BJ (cell line): ENCODE results near the gene C5. TPM values are rescaled to one million over a fixed set of nuclear protein-coding genes. Genes with fewer than 3 reads are reported as not detected.

ENCODE experiments used
- CTCF ChIA-PET: fragments of 350-600 bp; formaldehyde crosslinking; extraction: SDS; loops from one replicate; lab custom pipeline; 2021; ENCODE audit warnings: antibody characterized with exemption, inconsistent platforms; lab: Yijun Ruan, JAX
- POLR2A ChIA-PET: fragments of 300-600 bp; sonication (Branson Sonifier 250); formaldehyde crosslinking; extraction: SDS; loops from one replicate; lab custom pipeline; 2021; ENCODE audit warnings: antibody characterized with exemption; lab: Charles Lee
- DNase-seq: peaks from one replicate; pipeline ENCODE4 v3.0.0-alpha.2; 2011; ENCODE audit warnings: low read depth
- H3K27me3 ChIP-seq: 2 replicates; pipeline ENCODE4 v1.6.0; 2011; ENCODE audit warnings: low read length; ENCODE audit not compliant: control insufficient read depth, insufficient read depth
- H3K36me3 ChIP-seq: 2 replicates; pipeline ENCODE4 v1.5.1; 2011; ENCODE audit warnings: low read length; ENCODE audit not compliant: control insufficient read depth, insufficient read depth
- H3K4me3 ChIP-seq: 2 replicates; pipeline ENCODE4 v1.5.1; 2011; ENCODE audit warnings: low read depth, mild to moderate bottlenecking, control low read depth, low read length
- CTCF ChIP-seq: IDR thresholded peaks from 2 replicates; pipeline ENCODE4 v1.5.1; 2011; ENCODE audit warnings: low read depth, mild to moderate bottlenecking, control low read depth, inconsistent platforms, low read length, moderate library complexity; ENCODE audit not compliant: insufficient read depth
- polyA plus RNA-seq: library from polyadenylated mRNA; depleted of rRNA; stranded (reverse); fragments of >200 nt; gene quantifications from 2 replicates; pipeline ENCODE4 v1.2.3, GENCODE V29; 2011

C5 gene
- polyA plus RNA-seq, 1 experiment: 1.4 TPM

- Histone ChIP-seq H3K36me3 (no peaks in the 10 kb centered on the region), H3K27me3 (no peaks in the 10 kb centered on the region), H3K4me3 (no peak overlapping the region)
- ChIA-PET POLR2A (no interaction called here), CTCF (interaction anchor here (0.8 to 6.3 kb wide), 17 partner anchors 8 to 418 kb away, joined by 3 to 75 read pairs (median 4); no protein-coding TSS in a partner anchor)
- TF ChIP-seq CTCF: peak; percentile 72
- DNase-seq: no peak
These were observed 64.3 kb downstream of the C5 start for GRCh38 chr9:120985819-120986222.

GRCh38 chr9:120983259-120983837, 66.7 kb downstream of the C5 start:
- H3K27me3 ChIP-seq: no peaks in the 10 kb centered on the region
- POLR2A ChIA-PET: no interaction called here
- H3K4me3 ChIP-seq: no peak overlapping the region
- DNase-seq: no peak
- no peak for TF ChIP-seq CTCF
- no peaks in the 10 kb centered on the region for H3K36me3 ChIP-seq
- CTCF ChIA-PET: interaction anchor here (0.8 to 6.3 kb wide), 3 partner anchors 8 to 81 kb away, joined by 3 to 75 read pairs (median 3); no protein-coding TSS in a partner anchor

- DNase-seq: no peak
- H3K27me3 ChIP-seq: no peaks in the 10 kb centered on the region
- no peak for TF ChIP-seq CTCF
- POLR2A ChIA-PET: no interaction called here
- no peak overlapping the region for H3K4me3 ChIP-seq
- CTCF ChIA-PET: interaction anchor here (0.8 to 3.6 kb wide), 4 partner anchors 9 to 88 kb away, joined by 3 to 37 read pairs (median 6); no protein-coding TSS in a partner anchor
- no peaks in the 10 kb centered on the region for H3K36me3 ChIP-seq
These were observed 67.2 kb downstream of the C5 start for GRCh38 chr9:120982836-120983235.

GRCh38 chr9:120980951-120981350, 69.1 kb downstream of the C5 start:
- H3K4me3 ChIP-seq: no peak overlapping the region
- CTCF ChIA-PET: interaction anchor here (0.7 to 3.6 kb wide), 26 partner anchors 9 to 421 kb away, joined by 3 to 37 read pairs (median 4); no protein-coding TSS in a partner anchor
- DNase-seq: no peak
- TF ChIP-seq CTCF: 0 out of 2 replicates have a peak, but pooled peaks have one; percentile 4
- POLR2A ChIA-PET: no interaction called here
- H3K36me3 ChIP-seq: no peaks in the 10 kb centered on the region
- no peaks in the 10 kb centered on the region for H3K27me3 ChIP-seq

- no peak for DNase-seq
- no peaks in the 10 kb centered on the region for H3K36me3 ChIP-seq
- CTCF ChIA-PET: interaction anchor here (0.7 to 3.6 kb wide), 3 partner anchors 40 to 419 kb away, joined by 4 to 37 read pairs (median 8); no protein-coding TSS in a partner anchor
- no peaks in the 10 kb centered on the region for H3K27me3 ChIP-seq
- TF ChIP-seq CTCF: no peak
- POLR2A ChIA-PET: no interaction called here
- no peak overlapping the region for H3K4me3 ChIP-seq
These were observed 70.3 kb downstream of the C5 start for GRCh38 chr9:120979797-120980196.
